GM18873 (cell line): ENCODE data around the gene COL1A1.

Experiments
- ATAC-seq: cut with Tn5 transposase; IDR thresholded peaks from one replicate; pipeline ENCODE4 v1.9.1; 2021; ENCODE audit warnings: mild to moderate bottlenecking, moderate library complexity, moderate number of reproducible peaks; ENCODE audit not compliant: unreplicated experiment, low FRiP score

Gene COL1A1

DNA sequence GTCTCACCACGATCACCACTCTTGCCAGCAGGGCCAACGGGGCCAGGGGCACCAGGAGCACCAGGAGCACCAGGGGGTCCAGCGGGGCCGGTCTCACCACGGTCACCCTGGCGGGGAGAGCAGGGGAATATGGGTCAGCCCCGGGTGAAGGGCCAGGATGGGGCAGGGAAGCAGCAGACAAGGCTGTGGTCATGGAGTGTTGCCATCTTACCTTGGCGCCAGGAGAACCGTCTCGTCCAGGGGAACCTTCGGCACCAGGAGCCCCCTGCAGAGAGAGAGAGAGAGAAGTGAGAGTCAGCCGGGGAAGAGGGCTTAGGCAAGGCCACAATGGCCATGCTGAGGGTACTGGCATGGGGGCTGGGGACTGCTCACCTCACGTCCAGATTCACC is 12.9 kb downstream of the COL1A1 start:
- no peak for ATAC-seq

DNA sequence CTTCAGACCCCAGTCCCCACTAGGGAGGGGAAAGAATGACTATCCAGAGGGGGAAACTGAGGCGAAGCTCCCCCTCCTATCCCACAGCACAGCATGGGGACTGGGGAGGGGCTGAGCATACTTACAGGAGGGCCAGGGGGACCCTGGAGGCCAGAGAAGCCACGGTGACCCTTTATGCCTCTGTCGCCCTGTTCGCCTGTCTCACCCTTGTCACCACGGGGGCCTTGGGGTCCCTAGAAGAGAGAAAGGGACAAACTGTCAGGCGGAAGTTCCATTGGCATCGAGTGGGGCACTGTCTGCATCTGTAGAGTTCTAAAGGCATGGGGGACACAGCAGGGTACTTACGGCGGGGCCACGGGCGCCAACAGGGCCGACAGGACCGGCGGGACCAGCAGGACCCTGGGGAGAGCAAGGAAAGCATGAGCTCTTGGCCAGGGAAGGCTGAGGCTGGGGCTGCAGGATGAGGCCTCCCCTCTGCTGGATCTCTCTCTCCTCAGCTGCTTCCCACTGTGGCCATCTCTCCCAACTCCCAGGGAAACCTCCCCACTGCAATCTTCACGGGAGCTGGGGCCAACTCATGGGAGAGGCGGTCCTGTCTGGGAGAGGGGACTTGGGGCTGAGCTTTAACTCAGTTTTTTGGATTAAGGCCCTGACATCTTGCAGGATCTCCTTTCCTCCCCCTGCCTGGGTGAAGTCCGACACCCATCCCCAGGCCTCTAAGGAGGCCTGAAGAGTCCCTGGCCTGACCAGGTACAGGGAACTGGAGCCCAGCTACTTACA is 13.5 kb downstream of the COL1A1 start:
- no peak for ATAC-seq

DNA sequence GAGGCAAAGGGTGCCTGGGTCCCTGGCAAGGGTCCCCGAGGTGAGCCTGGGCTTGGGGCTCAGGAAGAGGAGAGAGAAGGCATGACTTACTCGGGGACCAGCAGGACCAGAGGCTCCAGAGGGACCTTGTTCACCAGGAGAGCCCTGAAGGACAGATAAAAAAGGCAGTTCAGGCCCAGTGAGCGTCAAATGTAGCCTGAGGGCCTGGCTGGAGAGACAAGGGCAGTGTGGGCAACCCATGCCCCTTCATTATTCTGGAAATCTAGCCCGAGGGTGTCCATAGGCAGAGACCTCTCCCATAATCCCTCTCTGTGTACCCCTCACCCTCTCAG is 14.1 kb downstream of the COL1A1 start:
- ATAC-seq, result no peak

DNA sequence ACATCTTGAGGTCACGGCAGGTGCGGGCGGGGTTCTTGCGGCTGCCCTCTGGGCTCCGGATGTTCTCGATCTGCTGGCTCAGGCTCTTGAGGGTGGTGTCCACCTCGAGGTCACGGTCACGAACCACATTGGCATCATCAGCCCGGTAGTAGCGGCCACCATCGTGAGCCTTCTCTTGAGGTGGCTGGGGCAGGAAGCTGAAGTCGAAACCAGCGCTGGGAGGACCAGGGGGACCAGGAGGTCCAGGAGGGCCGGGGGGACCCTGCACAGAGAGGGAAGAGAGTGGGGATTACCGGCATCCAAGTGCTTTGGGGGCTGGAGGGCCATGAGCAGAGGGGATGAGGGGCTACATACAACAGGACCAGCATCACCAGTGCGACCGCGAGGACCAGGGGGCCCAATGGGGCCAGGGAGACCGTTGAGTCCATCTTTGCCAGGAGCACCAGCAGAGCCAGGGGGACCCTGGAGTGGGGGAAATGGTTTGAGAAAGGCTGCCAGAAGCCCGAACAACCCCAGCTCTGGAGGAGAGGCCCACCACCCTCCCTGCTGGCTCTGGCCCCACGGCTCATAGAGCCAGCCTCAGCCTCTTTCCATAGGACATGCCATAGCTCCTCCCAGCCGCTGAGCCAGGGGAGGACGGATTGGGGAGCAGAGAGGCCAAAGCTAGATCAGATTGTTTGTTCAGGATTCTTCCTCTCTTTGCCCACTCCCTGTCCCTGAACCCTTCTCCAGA is 14.6 kb downstream of the COL1A1 start:
- ATAC-seq, result no peak

DNA sequence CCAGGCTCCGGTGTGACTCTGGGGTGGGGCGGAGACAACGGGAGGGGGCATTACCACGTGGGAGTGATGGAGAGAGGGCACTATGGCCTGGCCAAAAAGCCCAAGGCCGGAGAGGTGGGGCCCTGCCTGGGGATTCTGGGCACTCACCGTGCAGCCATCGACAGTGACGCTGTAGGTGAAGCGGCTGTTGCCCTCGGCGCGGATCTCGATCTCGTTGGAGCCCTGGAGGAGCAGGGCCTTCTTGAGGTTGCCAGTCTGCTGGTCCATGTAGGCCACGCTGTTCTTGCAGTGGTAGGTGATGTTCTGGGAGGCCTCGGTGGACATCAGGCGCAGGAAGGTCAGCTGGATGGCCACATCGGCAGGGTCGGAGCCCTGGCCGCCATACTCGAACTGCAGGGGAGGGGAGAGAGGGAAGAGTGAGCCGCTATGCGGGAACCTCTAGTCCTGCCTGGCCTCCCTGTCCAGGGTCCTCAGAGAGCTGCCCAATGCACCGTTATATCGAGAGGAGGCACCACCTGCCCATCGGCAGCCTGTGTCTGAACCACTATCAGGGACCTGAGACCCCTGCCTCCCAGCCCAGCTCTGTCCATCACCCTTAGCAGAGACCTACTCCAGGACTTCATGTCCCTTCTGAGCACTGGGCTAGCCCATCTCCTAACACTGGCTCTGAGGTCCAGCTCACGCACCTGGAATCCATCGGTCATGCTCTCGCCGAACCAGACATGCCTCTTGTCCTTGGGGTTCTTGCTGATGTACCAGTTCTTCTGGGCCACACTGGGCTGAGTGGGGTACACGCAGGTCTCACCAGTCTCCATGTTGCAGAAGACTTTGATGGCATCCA is 15.6 kb downstream of the COL1A1 start:
- no peak for ATAC-seq

- ATAC-seq, result no peak
These were observed 16.6 kb downstream of the COL1A1 start for GRCh38 chr17:50184611-50185398.

- ATAC-seq, result no peak
These were observed 17.4 kb downstream of the COL1A1 start for GRCh38 chr17:50184064-50184463.

DNA sequence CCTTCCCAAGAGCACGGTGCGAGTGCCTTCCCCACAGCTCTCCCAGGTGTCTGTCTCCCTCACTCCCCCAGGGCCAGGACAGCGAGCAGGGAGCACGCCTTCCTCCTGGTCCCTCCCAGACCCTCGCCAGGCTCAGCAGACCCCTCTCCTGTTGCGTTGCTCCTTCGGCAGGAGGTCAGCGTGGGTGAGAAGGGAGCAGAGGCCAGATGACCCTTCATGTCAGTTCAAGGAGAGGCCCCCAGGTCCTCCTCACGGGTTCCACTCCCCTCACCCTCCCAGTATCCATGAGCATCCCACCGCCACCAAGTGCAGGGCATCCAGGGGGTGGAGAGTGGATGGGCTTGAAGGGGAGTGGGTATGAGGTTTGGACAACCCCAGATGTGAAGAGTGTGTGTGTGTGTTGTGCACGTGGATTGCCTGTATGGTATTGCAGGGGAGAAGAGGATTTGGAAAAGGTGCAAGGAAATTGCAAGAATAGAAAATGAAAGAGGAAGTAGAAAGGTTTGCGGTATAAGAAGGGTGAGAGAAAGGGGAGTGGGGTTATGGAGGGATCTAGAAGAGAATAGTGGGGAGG is 17.9 kb downstream of the COL1A1 start:
- no peak for ATAC-seq

- no peak for ATAC-seq
These were observed 18.5 kb downstream of the COL1A1 start for GRCh38 chr17:50182783-50183420.

DNA sequence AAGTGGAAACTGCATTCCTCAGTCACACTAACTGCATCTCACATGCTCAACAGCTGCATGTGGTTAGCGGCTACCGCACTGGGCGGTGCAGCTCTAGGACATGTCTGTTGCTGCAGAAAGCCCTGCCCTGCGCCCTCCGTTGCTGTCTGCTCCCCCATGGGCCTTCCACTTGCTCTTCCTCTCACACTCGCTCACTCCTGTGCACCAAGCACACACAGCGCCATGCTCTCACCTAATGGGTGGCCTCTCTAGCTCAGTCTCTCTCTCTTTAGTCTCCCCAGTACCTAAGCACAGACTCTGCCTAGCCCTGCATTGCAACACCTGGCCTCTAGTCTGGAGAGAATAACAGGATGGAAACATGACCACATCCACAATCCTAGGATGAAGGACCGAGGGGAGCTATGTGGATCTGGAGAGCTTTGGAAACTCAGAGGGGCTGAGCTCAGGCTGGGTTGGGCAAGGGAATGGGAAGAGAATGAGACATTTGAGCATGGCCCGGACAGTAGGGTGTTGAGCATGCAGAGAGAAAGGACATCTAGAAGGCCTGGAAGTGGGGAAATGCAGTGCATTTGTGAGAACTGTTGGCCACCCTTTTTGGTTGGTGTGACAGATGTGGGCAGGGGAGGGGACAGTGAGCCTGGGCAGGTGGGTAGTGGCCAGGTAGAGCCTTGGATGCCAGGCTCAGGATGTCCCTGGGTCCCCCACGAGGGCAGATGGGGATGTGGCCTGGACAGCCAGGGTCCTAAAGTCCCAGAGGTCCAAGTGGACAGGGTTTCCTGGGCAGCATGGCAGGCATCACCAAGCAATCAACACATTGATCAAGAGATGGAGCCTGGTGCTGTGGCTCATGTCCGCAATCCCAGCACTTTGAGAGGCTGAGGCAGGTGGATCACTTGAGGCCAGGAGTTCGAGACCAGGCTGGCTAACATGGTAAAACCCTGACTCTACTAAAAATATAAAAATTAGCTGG is 19.6 kb downstream of the COL1A1 start:
- ATAC-seq, result no peak

- ATAC-seq, result no peak
These were observed 20.3 kb downstream of the COL1A1 start for GRCh38 chr17:50181144-50181543.

DNA sequence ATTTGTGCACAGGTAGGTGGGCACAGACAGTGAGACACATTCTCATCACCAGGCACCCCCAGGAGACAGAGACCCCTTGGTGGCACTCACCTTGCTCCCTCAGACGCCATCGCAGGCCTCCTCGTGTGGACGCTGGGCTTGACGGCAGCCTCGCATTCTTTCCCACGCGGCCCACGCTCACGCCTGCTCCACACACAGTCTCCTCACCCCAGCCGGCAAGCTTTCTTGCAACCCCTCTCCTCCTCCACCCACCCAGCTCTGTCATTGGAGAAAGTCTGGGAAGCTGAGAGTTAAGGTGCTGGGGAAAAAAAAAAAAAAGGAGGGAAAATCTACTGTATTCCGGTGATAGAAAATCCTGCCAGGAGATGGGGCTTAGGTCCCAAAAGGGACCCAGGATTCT is 20.8 kb downstream of the COL1A1 start:
- no peak for ATAC-seq

DNA sequence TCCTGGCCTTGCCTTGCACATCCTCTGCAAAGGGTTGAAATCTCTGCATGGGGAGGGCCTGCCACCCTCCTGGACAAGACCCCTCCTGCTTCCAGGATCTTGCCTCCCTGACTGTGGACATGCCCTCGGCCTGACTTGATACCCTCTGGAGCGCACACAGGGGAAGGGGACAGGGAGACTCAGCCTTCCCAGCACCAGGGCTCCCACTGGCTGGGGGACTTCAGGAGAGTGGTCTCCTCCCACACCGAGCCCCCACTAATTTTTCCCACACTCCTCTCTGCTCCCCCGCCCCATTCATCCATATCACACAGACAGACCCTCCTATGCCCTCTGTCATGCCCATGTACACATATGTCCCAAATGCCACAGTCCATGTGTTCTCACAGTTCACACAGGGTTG is 21.3 kb downstream of the COL1A1 start:
- ATAC-seq, result no peak

- ATAC-seq, result no peak
These were observed 23.2 kb downstream of the COL1A1 start for GRCh38 chr17:50177983-50178834.

GRCh38 chr17:50177476-50177875 is 24.0 kb downstream of the COL1A1 start:
- no peak for ATAC-seq

- ATAC-seq, result no peak
These were observed 24.7 kb downstream of the COL1A1 start for GRCh38 chr17:50176559-50177357.
